ENCODE measurements around the gene TTC34.

Gene TTC34

GRCh38 chr1:2829846-2830615 is 28.5 kb upstream of the TTC34 start:
- no peak for DNase-seq

DNA sequence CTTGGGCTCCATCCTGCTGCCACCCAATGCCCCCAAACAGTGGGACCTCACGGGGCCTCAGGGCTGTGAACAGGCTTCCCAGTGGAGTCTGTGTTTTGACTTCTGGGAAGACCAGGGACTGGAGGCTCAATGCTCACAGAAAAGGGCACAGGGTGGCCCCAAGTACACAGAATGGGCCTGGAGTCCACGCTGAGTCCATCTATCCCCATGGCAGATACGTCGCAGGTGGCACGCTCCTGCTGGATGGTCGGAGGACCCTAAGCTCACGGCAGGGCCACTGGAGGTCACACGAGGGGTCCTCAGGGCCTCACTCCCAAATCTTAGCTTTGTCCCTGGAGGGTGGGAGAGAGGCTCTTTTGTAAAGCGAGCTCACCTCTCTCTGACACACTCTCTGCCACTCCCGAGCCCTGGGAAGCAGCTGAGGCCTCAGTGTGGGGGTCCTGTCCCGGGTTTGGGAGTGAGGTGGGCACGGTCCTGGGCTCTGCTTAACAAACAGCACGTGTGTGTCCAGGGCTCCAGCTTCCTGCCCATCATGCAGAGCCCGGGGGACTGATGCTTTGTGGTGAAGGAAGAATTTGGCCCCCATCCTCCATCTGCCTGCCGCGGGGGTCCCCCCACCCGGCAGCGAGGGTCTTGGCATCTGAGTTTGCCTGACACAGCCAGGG is 27.2 kb upstream of the TTC34 start:
- no peak for DNase-seq

DNA sequence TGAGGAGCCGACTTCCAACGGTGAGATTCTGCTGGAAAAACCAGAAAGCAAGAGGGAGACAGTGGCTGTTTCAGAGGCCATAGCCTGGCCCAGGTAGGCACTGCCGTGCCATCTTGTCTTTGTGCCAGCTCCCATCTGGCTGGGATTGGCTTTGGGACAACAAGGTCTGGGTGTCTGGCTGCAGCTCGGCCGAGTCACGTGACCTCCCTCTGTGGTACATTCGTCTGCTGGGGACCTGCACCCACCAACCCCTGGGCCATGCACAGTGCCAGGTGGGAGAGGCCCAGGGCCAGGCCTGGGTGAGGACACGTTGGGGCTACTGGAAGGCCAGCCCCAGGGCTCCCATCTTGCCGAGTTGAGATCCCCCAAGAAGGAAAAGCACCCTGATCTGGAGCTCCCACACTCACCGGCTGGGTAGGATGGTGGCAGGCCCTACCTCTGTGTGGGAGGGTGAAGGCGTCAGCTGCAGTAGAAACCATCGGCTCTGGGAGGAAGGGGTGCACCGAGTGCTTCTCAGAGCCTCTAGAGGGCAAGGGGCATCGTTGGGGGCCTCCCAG is 25.3 kb upstream of the TTC34 start:
- no peak for DNase-seq

DNA sequence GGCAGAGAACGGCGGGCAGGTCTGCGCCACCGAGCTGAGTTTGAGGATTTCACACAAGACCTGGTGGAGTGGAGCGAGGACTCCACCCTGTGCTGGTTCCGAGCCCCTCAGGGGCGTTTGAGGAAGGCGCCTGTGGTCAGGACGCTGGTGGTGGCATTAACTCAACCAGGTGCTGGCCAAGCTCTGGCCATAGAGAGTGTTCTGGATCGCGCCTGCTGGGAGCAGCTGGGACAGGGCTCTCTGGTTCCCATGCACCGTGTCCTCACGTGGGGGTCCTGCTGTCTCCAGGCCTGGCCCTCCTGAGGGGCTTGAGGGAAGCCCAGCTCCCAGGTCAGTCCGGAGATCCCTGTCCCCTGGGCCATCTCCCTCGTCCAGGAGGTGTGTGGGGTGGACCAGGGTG is 24.8 kb upstream of the TTC34 start:
- no peak for DNase-seq

DNA sequence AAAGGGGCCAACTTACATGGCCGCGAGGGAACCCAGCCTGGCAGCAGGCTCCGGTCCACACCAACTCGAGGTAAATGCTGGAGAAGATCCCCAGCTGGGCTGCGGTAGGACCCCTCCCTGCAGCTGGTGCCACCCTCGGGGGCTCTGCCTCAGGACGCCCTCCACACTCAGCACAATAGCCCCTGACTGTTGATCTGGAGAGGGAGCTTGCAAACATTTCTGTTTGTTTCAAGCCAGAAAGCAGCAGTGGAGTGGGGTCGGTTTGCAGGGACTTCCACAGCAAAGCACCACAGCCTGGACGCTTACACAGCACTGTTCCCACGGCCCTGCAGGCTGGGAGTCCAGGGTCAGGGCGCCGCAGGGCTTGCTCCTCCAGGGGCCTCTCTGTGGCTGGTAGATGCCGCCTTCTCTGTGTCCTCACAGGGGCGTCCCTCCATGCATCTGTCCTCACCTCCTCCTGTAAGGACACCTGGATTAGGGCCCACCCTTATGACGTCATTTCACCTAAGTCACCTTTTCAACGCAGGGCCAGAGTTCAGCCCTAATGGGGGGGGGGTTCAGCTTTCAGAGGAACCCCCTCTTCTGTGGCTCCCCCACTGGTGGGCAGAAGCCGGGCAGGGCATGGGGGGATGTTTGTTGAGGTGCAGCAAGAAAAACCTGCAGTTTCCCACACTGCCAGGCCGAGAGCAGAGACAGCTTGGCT is 24.1 kb upstream of the TTC34 start:
- DNase-seq = no peak

- DNase-seq = no peak
Measured at GRCh38 chr1:2824999-2825398, 23.5 kb upstream of the TTC34 start.

- no peak for DNase-seq
Measured at GRCh38 chr1:2823921-2824610, 22.6 kb upstream of the TTC34 start.

- no peak for DNase-seq
Measured at GRCh38 chr1:2822621-2823145, 21.2 kb upstream of the TTC34 start.

- DNase-seq = no peak
Measured at GRCh38 chr1:2821966-2822620, 20.6 kb upstream of the TTC34 start.

- DNase-seq = no peak
Measured at GRCh38 chr1:2821373-2821955, 20.0 kb upstream of the TTC34 start.

GRCh38 chr1:2820731-2821372 is 19.4 kb upstream of the TTC34 start:
- DNase-seq = no peak

DNA sequence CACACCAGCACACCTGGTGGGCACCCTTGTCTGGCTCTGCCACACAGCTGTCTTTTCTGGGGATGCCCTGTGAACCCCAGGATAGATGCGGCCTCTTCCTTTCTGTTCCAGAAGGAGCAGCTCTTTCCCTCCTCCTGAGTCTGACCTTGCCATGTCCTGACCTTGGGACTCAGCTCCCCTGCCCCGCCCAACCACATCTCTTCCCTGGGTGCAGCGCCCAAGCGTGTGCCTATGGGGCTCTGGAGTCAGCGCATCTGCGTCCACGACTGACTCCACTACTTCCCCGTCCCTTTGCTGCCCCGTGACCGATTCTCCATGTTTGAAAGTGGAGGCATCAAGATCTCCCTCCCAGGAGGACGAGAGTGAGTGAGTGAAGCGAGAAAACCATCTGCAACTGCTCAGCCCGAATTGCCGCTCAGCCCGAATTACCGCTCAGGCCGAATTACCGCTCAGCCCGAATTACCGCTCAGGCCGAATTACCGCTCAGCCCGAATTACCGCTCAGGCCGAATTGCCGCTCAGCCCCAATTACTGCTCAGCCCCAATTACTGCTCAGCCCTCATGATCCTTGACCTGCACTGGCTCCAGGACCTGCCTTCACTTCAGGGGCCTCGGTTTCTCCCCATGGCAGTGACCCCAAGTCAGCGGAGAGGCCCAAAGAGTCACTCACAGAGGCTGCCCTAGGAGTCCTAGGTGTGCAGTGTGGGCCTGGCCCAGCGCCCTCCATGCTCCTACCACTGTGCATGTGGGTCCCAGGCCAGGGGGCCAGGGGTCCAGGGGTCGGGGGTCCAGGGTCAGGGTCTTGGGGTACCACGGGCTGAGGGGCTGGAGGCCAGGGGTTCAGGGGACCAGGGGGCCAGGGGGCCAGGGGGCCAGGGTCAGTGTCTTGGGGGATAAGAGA is 18.6 kb upstream of the TTC34 start:
- DNase-seq = no peak

- no peak for DNase-seq
Measured at GRCh38 chr1:2819429-2819828, 17.9 kb upstream of the TTC34 start.

GRCh38 chr1:2817784-2818564 is 16.5 kb upstream of the TTC34 start:
- DNase-seq = no peak

GRCh38 chr1:2816786-2817185 is 15.3 kb upstream of the TTC34 start:
- no peak for DNase-seq

DNA sequence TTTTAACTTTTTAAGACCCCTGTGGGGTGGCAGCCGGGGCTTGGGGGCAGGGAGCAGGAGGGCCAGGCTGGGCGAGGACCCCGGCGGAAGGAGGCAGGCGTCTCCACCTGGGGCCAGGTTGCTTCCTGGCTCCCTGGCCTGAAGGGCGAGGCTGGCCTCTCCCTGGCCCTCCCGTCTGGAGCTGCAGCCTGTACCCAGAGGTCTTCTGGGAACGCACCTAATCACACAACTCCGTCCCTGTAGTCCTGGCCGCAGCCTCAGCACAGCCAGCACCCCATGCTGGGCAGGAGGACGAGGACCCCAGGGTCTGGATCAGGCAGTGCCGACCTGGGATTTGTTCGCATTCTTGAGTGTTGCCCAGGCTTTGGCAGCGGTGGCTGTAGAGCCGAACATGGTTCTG is 14.1 kb upstream of the TTC34 start:
- DNase-seq = no peak

GRCh38 chr1:2814511-2815075 is 13.1 kb upstream of the TTC34 start:
- no peak for DNase-seq

- no peak for DNase-seq
Measured at GRCh38 chr1:2812939-2813653, 11.6 kb upstream of the TTC34 start.
